ENCODE data around the gene CDK15. TPM values are rescaled to one million over a fixed set of nuclear protein-coding genes. Genes with fewer than 3 reads are reported as not detected.

CDK15 gene
- total RNA-seq, 2 donors from 2014 or later, result 0.47 to 0.72 TPM

GRCh38 chr2:201765799-201766198 is 40.5 kb upstream of the CDK15 start:
- DNase-seq, result no peak
- intact Hi-C loops (cut with DNase I), result no loop called here
- no peak for TF ChIP-seq CTCF (IDR thresholded peaks at IDR 0.05)
- Histone ChIP-seq H3K27ac (no peak overlapping the region), H3K27me3 (no peaks in the 10 kb centered on the region), H3K9me3 (no peaks in the 10 kb centered on the region), H3K4me1 (no peaks in the 10 kb centered on the region), H3K4me3 (no peak overlapping the region), H3K36me3 (no peaks in the 10 kb centered on the region), H3K9ac (ENCODE audit: low read depth in 2 of 2, low read length in 2 of 2) (no peak overlapping the region)

GRCh38 chr2:201768918-201769317 is 37.4 kb upstream of the CDK15 start:
- Histone ChIP-seq H3K27ac (no peak overlapping the region), H3K4me3 (no peak overlapping the region)

GRCh38 chr2:201769666-201770373 is 36.5 kb upstream of the CDK15 start:
- intact Hi-C loops (cut with DNase I), result no loop called here
- H3K27me3 ChIP-seq, result no peaks in the 10 kb centered on the region
- H3K4me3 ChIP-seq, result no peak overlapping the region
- no peak overlapping the region for H3K27ac ChIP-seq
- no peak overlapping the region for H3K9ac ChIP-seq (ENCODE audit: low read depth in 2 of 2, low read length in 2 of 2)
- DNase-seq, result no peak
- no peaks in the 10 kb centered on the region for H3K9me3 ChIP-seq
- TF ChIP-seq CTCF (IDR thresholded peaks at IDR 0.05), result no peak
- no peaks in the 10 kb centered on the region for H3K4me1 ChIP-seq
- H3K36me3 ChIP-seq, result no peaks in the 10 kb centered on the region

More at GRCh38 chr2:201768918-201769317, 37.4 kb upstream of the CDK15 start:
- Histone ChIP-seq H3K27me3 (no peaks in the 10 kb centered on the region), H3K9ac (ENCODE audit: low read depth in 2 of 2, low read length in 2 of 2) (no peak overlapping the region), H3K4me1 (no peaks in the 10 kb centered on the region), H3K9me3 (no peaks in the 10 kb centered on the region), H3K36me3 (no peaks in the 10 kb centered on the region)
- DNase-seq, result no peak
- intact Hi-C loops (cut with DNase I), result no loop called here
- no peak for TF ChIP-seq CTCF (IDR thresholded peaks at IDR 0.05)

GRCh38 chr2:201773990-201774389 is 32.3 kb upstream of the CDK15 start:
- DNase-seq, result no peak
- intact Hi-C loops (cut with DNase I), result no loop called here

GRCh38 chr2:201774546-201774945 is 31.8 kb upstream of the CDK15 start:
- Histone ChIP-seq H3K4me3 (no peak overlapping the region), H3K9ac (ENCODE audit: low read depth in 2 of 2, low read length in 2 of 2) (no peak overlapping the region), H3K27me3 (no peaks in the 10 kb centered on the region), H3K36me3 (no peaks in the 10 kb centered on the region), H3K9me3 (no peaks in the 10 kb centered on the region), H3K4me1 (no peaks in the 10 kb centered on the region), H3K27ac (no peak overlapping the region)
- no peak for TF ChIP-seq CTCF (IDR thresholded peaks at IDR 0.05)
- no peak for DNase-seq
- intact Hi-C loops (cut with DNase I), result no loop called here

More at GRCh38 chr2:201773990-201774389, 32.3 kb upstream of the CDK15 start:
- no peaks in the 10 kb centered on the region for H3K27me3 ChIP-seq
- H3K9me3 ChIP-seq, result no peaks in the 10 kb centered on the region
- H3K9ac ChIP-seq (ENCODE audit: low read depth in 2 of 2, low read length in 2 of 2), result no peak overlapping the region
- H3K27ac ChIP-seq, result no peak overlapping the region
- no peaks in the 10 kb centered on the region for H3K4me1 ChIP-seq
- no peak overlapping the region for H3K4me3 ChIP-seq
- no peaks in the 10 kb centered on the region for H3K36me3 ChIP-seq
- no peak for TF ChIP-seq CTCF (IDR thresholded peaks at IDR 0.05)
